ENCODE measurements around the gene SUN3.

GRCh38 chr7:48038815-48039506 is 10.1 kb upstream of the SUN3 start:
- TF ChIP-seq CTCF (CRISPR knock-in tag; IDR thresholded peaks at IDR 0.05) (no peak), ZNF501 (CRISPR knock-in tag; IDR thresholded peaks at IDR 0.05) (no peak), ZHX1 (CRISPR knock-in tag; IDR thresholded peaks at IDR 0.05; ENCODE audit: low read depth) (no peak), ZUFSP (CRISPR knock-in tag; IDR thresholded peaks at IDR 0.05; ENCODE audit: borderline replicate concordance) (no peak), ATF3 (CRISPR knock-in tag; IDR thresholded peaks at IDR 0.05) (no peak), ZNF687 (CRISPR knock-in tag; IDR thresholded peaks at IDR 0.05) (no peak), ZBTB26 (CRISPR knock-in tag; IDR thresholded peaks at IDR 0.05; ENCODE audit: borderline replicate concordance) (no peak), ZNF674 (CRISPR knock-in tag; IDR thresholded peaks at IDR 0.05; ENCODE audit: low read depth) (no peak)

Measured in HepG2 (cell line).